ENCODE results near the gene NOC2L.
"Not testable (repeated sequence)": the region's sequence is repeated elsewhere in the genome, so short reads cannot be mapped to it uniquely, and the experiment has no call there.

Gene NOC2L

DNA sequence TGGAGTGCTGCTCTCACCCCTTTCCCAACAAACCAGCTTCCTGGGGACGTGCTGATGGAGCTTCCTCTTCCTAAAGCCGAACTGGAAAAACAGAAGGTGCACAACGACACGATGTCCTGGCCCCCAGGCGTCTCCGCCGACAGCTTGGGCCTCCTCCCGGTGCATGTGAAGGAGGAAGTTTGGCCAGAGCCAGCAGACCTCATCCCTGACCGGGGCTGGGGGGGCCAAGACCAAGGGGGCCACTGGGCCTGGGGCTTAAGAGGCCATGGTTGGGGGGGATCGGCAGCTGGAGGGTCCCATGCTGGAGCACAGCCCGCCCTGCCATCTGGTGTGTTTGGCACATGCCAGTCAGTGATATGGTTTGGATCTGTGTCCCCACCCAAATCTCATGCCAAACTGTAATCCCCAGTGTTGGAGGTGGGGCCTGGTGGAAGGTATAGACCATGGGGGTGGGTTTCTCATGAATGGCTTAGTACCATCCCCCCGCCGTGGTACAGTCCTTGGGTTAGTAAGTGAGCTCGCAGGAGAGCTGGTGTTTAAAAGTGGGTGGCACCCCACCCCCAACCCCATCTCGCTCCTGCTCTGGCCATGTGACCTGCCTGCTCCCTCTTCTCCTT lies 34.4 kb upstream of the NOC2L start:
- no peak for DNase-seq

DNA sequence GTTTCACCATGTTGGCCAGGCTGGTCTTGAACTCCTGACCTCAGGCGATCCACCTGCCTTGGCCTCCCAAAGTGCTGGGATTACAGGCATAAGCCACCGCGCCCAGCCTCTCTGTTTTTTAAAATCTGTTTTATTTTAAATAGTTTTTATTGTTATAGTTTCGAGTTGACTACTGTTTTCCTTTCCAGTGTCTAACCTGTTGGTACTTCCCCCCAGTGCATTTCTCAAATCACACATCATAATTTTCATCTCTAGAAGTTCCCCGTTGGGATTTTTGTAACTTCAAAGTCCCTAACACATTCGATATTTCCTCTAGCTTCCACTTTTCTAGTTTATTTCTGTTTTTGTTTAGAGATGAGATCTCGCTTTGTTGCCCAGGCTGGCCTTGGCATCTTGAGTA lies 33.3 kb upstream of the NOC2L start:
- no peak for DNase-seq

DNA sequence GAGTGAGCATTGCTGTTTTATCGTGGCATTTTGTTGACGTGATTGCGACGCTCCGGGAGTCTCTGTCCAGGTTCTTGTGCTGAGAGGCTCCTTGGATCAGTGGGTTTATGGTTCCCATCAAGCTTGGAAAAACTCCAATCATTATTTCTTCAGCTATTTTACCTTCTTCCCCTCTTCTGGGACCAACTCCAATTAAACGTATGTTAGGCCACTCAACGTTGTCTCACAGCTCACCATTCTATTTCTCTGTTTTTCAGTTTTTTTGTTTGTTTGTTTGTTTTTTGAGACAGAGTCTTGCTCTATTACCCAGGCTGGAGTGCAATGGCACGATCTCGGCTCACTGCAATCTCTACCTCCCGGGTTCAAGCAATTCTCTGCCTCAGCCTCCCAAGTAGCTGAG lies 32.8 kb upstream of the NOC2L start:
- no peak for DNase-seq

DNA sequence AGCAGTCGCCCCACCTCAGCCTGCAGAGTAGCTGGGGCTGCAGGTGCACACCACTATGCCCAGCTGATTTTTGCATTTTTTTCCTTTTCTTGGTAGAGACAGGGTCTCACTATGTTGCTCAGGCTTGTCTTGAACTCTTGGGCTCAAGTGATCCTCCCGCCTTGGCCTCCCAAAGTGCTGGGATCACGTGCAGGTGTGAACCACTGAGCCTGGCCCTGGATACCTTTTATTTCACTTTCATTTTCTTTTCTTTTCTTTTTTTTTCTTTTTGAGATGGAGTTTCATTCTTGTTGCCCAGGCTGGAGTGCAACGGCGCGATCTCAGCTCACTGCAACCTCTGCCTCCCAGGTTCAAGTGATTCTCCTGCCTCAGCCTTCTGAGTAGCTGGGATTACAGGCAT lies 32.2 kb upstream of the NOC2L start:
- not testable (repeated sequence) for DNase-seq

DNA sequence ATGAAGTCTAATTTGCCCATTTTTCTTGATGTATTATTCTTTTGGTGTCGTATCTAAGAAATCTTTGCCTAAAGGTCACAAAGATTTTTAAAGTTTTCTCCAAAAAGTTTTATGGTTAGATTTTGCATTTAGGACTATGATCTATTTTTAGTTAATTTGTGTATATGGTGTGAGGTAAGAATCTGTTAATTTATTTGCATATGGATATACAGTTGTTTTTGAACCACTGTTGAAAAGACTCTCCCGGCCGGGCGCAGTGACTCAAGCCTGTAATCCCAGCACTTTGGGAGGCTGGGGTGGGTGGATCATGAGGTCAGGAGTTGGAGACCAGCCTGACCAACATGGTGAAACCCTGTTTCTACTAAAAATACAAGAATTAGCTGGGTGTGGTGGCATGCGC lies 29.0 kb upstream of the NOC2L start:
- DNase-seq: not testable (repeated sequence)

DNA sequence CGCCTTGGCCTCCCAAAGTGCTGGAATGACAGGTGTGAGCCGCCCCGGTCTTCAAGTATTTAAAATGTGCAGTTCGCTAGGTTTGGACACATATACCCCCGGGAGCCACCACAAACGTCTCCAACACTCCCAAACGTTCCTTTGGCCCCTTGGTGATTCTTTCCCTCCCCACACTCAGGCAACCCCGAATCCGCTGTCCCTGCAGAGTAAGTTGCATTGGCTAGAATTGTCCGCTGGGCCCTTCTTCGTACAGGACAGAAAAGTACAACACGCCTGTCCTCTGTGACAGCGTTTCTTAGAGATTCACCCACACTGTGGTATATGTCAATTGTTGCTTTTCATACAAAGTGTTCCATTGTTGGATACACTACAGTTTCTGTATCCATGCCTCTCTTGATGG lies 26.1 kb upstream of the NOC2L start:
- DNase-seq: no peak

DNA sequence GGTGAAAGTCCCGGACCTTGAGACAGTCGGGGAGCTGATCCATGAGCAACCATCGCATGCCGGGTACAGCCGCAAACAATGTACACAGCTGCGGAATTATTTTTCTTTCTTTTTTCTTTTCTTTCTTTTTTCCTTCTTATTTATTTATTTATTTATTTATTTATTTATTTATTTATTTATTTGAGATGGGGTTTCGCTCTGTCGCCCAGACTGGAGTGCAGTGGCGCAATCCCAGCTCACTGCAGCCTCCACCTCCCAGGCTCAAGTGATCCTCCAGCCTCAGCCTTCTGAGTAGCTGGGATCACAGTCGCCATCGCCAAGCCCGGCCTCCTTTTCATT lies 25.4 kb upstream of the NOC2L start:
- no peak for DNase-seq

DNA sequence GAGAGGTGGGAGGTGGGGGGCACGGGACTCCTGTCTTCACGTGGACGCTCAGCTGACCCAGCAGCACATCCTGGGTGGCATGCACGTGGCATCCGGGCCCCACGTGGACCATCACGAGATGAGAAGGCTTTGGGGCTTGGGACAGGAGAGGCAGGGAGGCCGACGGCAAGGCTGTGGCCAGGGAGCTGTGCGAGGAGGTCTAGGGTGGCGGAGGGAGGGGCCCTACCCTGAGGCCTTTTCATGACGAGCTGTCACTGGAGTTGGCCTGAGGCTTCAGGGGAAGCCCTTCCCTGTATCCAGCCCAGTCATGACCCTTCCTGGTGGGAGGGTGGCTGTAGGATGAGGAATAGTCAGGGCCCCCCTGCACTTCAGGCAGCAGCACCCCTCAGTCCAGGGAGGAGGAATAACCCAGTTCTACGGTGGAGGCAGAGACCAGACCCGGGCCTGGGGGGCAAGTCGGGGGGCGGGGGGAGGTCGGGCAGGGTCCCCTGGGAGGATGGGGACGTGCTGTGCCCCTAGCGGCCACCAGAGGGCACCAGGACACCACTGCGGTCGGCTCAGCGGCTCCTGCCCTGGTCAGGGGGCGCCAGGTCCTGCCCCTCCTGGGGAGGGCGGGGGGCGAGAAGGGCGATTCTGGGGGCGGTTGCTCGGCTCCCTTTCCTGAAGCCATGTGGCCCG lies 24.9 kb upstream of the NOC2L start:
- peak; percentile 68 for DNase-seq

DNA sequence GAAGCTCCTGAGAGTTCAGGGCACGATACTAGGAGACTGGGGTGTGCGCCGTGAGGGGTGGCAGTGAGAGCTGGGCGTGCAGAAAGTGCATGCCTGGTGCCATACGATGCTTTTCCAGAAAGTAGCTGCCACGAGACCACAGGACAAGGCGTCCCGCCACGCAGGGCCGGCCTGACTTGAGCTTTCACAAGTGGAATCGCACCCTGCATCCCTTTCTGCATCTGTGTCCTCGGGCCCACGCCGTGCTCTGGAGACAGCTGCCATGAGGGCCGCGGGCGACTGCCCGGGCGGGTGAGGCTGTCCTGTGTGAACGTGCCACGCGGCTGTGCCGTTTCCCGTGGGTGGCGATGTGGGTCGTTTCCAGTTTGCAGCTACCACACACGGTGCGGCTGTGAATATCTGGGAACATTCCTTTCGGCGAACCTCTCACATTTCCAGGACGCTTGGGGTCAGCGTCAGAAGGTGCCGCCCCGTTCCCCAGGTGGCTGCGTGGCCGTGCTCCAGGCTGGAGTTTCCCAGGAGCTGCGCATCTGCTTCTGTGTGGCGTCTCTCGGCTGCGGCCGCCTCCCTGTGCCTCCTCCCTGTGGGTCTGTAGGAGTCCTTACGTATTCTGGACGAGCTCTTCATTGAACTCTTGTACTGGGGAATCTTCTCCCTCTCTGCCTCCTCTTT lies 23.8 kb upstream of the NOC2L start:
- no peak for DNase-seq

DNA sequence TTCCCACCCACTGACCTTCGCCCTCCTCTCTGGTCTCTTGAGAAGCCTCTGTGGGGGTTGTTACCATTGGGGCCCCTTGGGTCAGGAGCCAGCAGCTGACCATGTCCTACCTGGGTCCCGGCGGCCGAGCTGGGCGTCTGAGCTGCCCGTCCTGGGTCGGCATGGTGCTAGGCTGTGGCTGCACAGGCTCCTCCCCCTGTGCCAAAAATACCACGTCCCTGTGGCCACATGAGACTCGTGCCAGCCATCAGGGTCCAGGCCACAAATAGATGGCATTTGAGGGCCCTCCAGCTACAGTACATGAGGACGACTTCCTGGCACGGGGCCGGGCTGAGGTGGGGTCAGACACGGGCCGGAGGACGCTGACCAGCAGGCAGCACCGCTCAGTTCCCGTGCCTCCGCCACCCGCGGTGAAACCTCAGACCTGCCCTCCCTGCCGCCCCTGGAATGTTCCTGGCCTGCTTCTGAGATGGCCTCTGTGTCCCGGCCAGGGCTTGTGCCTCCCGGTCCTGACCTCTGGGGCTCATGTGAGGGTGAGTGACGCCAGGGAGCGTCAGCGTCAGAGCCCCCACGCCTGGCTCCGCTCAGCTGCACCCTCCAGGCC lies 23.0 kb upstream of the NOC2L start, which contains the start of gene PERM1:
Gene PERM1 (minus strand): TSS at position 139 of the 604 bp plus-strand sequence. CDS start 1,064 bp downstream, outside the sequence.
- peak; percentile 43 for DNase-seq

DNA sequence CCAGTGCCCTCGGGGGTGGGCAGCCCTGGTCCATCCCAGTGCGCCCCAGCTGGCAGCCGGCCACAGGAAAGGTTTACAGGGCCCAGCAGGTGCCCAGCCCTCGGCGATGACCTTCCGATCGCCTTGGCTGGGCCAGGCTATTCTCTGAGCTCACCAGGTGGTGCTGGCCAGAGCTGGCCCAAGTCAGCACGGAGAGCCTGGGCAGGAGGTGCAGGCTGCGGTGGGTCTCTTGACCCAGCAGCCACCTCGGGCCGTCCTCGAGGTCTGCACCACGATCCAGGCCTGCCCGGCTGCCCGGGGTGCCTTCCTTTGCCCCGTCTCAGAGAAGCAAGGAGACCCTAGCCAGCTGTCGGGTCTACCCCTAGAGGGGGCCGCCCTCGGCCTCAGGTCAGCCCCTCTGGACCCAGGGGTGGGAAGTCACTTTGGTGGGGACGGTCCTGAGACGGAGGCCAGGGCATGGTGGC lies 22.5 kb upstream of the NOC2L start:
- DNase-seq: no peak

DNA sequence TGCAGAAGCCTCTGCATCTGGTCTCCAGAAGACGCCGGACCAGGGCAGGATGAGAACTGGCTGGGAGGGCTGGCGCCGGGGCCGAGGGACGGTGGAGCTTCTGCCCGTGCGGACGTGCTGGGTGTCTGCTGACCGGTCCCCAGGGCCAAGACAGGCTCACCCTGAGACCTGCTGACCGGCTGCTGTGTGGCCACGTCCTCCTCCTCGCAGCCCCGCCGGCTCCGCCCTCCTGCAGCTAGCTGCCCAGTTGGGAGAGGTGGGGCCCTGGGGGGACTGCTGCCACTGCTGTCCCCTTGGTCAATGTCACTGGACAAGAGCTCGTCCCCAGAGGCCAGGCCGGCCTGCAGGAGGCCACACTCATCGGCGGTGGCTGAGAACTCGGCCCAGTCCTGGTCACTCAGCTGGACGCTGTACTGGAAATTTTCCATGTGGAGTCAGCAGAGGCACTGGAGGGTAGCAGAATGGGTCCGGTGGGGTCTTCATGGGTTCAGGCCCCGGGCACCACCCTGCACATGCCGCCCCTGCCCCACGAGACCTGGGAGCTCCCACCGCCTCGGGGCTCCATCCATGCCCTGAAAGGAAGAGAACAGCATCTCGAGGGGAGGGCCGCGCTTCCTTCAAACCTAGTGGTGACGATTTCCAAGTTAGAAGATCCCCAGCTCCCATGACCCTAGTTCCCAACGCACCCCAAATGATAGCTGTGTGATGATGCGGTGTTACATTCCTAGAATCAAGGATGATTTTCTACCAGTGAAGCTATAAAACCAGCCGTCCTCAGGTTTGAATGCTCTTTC lies 21.7 kb upstream of the NOC2L start:
- DNase-seq: peak; percentile 27

DNA sequence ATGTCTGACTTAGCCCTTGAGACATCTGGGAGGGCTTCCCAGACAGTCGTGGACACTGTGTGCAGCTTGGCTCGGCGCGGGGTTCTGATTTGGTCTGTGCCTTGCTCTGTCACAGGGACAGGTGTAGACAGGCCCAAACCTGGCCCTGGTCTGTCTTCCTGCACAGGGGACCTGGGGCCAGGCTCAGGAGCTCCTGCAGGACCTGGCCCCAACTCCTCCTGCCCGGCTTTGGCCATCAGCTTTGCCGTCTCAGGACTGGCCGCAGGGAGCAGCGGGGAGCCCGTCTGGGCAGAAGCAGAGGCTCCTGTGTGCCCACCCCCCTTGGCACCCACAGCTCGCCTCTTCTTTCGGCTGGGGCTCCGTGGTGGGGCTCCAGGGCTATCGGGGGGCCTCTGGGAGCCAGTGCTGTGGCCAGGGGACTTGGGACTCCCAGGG lies 21.1 kb upstream of the NOC2L start:
- DNase-seq: peak; percentile 31

DNA sequence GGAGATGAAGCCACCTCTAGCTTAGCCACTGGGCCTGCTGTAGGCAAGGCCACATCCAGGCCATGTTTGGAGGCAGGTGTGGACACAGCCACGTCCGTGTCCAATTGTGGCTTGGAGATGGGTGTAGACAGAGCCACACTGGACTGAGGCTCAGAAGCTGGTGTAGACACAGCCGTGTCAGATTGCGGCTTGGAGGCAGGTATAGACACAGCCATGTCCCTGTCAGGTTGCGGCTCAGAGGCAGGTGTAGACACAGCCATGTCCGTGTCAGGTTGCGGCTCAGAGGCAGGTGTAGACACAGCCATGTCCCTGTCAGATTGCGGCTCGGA lies 20.7 kb upstream of the NOC2L start:
- no peak for DNase-seq

DNA sequence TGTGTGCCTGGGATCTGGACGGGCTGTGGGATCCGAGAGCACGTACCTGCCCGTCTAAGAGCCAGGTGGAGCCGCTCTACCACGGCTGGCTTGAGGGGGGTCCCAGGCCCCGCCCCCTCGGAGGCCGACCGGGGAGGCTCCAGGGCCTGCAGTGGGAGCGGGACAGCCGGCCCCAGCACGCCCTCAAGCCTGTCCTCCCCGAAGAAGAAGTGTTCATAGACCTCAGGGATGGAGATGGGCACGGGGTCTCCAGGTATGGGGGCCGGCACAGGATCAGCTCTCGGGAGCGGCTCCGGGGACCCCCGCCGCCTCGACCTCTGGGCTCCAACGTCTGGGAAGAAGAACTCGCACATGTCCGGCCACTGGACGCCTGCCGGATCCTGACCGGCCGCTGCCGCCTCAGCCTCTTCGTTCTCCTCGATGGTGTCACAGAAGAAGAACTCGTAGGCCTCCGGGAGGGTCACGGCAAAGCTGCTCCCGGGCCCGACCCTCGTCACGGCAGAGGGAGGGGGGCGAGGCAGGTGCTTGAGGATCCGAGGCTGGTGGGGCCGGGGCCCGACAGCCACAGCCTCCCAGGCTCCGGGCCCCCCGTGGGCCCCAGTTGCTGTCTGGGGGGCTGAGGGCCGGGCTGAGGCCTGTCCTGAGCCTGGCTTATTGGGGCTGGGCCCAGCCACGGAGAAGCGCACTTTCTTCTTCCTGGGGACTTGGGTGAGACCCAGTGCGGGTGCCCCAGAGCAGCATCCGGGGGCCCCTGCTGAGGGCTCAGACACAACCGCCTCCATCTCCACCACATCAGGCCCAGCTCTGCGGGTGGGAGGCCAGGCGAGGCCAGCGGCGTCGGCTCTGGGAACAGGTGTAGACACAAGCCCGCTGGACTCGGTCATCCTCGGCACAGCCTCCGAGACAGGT lies 20.0 kb upstream of the NOC2L start:
- no peak for DNase-seq

DNA sequence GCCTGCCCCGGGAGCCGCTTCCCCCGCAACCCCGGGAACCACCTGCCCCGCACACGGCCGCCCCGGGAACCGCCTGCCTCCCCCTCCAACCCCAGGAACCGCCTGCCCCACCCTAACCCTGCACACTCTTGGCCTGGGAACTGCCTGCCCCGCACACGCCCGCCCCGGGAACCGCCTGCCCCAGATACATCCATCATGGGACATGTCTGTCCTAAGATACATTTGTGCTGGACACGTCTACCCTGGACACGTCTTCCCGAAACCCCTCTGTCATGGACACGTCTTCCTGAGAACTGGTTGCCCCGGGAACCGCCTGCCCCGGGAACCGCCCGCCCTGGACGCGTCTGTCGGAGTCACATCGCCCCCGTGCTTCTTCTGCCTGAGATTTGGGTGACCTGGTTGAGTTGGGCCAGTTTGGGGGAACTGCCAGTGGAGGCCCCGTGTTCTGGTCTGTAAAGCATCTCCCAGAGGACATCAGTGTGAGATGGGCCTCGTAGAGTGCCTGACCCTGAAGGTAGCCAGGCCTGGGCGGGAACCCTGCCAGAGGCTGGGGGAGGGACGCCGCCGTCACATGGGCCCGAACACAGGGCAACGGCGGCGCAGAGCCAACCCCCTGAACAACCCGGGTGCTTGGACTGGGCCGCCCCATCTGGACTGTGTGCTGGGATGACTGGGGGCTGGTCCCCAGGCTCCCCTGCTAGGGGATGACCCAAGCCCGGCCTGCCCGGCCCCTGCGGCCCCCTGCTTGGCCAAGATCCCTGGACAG lies 19.2 kb upstream of the NOC2L start:
- no peak for DNase-seq

DNA sequence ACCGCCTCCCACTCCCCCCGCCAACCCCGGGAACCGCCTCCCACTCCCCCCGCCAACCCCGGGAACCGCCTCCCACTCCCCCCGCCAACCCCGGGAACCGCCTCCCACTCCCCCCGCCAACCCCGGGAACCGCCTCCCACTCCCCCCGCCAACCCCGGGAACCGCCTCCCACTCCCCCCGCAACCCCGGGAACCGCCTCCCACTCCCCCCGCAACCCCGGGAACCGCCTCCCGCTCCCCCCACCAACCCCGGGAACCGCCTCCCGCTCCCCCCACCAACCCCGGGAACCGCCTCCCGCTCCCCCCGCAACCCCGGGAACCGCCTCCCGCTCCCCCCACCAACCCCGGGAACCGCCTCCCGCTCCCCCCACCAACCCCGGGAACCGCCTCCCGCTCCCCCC lies 17.7 kb upstream of the NOC2L start:
- not testable (repeated sequence) for DNase-seq

DNA sequence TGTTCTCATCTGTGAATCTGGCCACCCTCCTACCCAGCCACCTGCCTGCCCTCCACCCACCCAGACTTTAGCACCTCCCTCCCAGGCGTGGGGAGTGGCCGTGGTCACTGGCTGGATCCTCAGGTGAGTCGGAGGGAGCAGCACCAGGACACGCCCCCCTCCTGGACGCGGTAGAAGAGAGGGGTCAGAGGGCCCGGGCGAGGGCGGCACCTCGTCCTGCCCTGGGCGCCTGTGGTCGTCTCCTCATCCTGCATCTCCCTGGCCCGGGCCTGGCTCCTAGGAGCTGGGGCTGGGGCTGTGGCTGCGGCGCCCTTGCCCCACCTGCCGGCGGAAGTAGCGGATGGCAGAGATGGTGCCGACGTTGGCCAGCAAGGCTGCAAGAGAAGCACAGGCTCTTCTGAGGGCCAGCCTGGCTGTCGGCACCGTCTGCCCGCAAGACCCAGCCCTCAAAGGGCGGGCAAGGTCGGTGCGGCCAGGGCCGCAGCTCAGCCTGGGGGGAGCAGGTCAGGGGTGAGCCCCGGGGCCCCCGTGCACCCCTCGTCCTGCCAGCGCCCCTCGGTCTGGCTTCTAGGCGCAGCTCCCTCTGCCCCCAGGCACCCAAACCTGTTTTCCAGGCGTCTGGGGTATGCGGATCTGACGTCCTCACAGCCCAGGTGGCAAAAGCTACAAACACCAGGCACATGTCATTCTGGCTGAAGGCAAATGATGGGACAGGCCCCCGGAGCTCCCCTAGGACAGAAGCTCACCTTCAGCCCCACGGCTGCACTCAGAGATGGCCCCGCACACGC lies 17.0 kb upstream of the NOC2L start:
- DNase-seq: no peak

DNA sequence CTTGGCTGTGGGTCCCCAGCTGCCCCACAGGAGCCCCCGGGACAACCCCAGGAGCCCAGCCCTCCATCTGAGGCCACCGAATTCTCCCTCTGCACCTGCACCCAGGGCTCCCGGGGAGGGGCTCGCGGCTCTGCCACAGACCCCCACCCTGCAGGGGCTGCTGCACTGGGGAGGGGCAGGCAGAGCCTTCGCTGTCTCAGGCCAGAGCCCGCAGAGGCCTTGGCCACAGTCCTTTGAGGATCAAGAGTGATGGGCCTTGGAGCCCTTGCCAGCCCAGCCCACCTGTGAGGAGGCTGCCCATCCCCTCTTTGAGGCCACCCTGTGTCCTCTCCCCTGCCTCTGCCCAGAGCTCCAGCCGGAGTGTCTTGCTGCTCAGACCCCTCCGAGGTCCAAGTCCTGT lies 16.3 kb upstream of the NOC2L start:
- no peak for DNase-seq

DNA sequence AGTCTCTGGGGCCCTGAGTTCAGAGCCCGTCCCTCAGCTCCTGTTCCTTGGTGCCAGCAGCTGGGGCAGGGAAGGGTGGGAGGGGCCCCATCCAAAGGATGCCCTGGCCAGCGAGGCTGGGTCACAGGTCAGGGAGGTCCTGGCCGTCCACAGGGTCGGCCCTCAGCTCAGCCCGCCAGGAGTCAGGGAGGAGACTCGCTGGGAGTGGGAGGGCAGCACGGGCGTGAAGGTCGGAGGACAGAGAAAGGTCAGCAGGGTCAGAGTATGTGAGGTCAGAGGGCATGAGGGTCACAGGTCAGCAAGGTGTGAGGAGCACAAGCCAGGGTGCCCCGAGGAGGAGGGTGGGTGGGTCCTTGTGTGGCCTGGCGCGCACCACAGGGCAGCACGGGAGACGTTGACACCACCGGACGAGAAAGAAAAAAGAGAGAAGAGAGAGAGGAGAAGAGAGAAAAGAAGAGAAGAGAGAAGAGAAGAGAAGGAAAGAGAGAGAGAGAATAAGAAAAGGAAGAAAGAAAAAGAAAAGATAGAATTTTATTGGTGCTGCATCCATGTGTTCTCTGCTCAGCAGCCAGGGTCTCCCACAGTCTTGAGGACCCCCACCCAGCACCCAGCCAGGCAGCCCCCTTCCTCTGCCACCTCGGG lies 15.8 kb upstream of the NOC2L start:
- no peak for DNase-seq

All from left hindlimb (tissue), 1 donor.